ENCODE data around the gene CORO6.

The CORO6 gene

DNA sequence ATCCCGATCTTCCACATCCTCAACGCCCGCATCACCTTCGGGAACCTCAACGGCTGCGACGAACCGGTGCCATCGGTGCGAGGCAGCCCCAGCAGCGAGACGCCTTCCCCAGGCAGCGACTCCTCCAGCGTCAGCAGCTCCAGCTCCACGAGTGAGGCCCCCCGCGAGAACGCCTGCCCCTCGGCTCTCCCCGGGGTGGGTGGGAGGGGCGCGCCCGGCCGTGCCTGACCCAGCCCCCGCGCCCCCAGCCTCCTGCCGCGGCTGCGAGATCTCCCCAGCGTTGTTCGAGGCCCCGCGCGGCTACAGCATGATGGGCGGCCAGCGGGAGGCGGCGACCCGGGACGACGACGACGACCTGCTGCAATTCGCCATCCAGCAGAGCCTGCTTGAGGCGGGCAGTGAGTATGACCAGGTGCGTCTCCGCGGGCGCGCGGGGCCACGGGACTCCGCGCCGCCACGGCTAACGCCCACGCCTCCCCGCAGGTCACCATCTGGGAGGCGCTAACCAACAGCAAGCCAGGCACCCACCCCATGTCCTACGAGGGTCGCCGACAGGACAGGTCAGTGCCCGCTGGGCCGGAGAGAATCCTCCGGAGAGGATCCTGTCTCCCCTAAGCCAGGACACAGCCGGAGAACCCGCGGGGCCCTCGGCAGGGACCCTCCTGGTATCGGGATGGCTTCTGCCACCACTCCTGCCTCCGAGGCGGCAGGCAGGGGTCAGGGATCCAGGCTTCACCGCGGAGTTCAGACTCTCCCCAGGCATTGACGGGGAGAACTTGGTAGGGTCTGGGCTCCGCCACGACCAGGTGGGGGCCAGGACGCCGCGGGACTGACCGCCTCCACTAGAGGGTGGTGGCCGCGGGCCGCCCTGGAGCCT, 10.1 kb downstream of the CORO6 start:
- DNase-seq: no peak

DNA sequence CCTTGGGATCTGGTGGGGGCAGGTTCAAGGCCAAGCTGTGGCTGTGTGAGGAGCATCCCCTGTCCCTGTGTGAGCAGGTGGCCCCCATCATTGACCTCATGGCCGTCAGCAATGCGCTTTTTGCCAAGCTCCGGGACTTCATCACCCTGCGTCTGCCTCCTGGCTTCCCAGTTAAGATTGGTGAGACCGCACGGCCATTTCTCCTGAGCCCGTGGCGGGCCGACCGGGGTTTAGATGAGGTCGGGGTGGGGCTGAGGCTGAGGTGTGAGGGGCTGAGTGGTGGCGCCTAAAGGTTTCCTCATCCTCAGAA, 10.7 kb downstream of the CORO6 start:
- no peak for DNase-seq

DNA sequence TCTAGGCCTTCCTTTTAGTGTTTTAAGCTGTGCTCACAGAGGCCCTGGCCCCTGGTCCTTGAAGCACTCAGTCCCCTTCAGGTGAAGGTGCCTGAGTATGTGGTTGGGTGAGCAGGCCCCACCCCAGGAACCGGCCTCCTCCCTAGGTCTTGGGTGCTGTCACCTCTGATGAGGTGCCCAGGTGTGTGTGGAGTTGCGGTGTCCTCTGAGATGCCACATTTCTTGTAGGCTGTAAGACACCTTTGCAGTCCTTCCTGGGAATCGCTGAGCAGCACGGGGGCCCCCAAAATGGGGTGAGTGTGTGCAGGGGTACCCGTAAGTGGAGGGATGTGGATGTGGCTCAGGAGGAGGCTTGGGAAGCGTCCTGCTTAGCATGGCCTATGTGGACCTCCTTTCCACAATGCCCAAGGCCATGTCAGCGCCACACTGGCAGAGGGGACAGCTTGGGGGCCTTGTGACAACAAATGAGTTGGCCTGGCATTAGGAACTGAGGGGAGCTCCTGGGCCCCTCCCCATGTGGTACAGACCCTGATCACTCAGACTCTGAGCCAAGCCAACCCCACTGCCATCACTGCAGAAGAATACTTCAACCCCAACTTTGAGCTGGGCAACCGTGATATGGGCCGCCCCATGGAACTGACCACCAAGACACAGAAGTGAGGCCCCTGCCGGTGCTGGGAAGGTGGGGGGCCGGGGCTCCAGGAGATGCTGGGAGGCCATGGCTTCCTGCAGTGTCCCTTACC, 11.2 kb downstream of the CORO6 start:
- DNase-seq: no peak

DNA sequence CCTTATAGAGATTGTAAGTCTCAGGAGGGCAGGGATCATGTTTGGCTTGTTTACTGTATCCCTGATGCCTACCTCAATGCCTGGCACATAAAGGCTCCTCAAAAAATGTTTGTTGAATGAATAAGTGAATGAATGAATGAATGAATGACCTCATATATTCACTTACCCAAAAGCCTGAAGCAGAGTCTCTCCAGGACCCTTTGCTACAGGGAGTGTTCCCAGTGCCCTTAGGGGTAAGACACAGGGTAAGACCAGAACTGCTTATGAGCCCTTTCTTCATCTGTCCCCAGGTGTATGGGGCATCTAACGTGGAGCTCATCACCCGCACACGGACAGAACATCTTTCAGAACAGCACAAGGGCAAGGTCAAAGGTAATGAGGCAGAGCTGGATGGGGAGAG, 12.3 kb downstream of the CORO6 start:
- DNase-seq: no peak

DNA sequence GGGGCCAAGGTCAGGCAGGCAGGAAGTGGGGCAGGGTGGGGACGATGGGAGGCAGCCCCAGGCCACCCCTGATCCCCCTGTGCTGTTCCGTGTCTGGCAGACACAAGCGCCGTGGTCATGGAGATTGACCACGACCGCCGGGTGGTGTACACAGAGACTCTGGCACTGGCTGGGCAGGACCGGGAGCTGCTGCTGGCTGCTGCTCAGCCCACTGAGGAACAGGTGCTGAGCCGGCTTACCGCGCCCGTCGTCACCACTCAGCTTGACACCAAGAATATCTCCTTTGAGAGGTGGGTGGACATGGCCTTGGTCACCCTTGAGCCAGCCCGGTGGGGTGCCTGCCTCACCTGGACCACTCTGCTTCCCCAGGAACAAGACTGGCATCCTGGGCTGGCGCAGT, 13.7 kb downstream of the CORO6 start:
- no peak for DNase-seq

DNA sequence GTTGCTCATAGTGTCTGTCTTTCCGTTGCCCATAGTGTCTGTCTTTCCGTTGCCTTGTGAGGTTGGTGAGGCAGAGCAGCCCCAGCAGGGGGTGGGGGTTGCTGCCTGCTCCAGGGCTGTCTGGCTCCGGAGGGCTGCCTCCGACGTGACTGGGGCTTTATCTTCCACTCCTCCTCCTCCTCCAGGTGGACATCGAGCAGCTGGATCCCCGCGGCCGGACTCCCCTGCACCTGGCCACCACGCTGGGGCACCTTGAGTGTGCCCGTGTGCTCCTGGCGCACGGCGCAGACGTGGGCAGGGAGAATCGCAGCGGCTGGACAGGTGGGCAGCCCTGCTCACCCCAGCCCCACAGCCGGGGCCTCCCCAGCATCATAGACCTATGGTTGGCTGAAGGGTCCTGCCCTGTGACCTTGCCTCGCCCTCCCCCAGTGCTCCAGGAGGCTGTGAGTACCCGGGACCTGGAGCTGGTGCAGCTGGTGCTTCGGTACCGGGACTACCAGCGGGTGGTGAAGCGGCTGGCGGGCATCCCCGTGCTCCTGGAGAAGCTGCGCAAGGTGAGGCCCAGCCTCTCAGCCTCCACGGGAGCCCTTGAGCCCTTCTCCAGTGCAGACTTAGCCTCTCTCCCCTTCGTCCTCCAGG, 15.0 kb downstream of the CORO6 start:
- DNase-seq: no peak

DNA sequence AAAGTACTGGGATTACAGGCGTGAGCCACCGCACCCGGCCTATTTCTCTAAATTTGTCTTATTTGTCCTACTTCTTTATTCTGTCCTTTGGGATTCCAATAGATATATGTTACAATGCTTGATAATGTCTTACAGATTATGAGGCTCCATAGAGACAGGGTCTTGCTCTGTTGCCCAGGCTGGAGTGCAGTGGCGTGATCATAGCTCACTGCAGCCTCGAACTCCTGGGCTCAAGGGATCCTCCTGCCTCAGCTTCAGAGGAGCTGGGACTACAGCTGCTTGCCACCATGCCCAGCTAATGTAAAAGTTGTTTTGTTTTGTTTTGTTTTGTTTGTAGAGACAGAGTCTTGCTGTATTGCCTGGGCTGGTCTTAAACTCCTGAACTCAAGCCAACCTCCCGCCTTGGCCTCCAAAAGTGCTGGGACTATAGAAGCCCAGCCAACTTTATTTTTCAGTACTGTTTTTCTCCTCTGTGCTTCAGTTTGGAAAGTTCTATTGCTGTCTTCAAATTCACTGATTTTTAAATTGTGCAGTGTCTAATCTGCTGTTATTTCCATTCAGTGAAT, 19.5 kb downstream of the CORO6 start:
- DNase-seq: no peak

DNA sequence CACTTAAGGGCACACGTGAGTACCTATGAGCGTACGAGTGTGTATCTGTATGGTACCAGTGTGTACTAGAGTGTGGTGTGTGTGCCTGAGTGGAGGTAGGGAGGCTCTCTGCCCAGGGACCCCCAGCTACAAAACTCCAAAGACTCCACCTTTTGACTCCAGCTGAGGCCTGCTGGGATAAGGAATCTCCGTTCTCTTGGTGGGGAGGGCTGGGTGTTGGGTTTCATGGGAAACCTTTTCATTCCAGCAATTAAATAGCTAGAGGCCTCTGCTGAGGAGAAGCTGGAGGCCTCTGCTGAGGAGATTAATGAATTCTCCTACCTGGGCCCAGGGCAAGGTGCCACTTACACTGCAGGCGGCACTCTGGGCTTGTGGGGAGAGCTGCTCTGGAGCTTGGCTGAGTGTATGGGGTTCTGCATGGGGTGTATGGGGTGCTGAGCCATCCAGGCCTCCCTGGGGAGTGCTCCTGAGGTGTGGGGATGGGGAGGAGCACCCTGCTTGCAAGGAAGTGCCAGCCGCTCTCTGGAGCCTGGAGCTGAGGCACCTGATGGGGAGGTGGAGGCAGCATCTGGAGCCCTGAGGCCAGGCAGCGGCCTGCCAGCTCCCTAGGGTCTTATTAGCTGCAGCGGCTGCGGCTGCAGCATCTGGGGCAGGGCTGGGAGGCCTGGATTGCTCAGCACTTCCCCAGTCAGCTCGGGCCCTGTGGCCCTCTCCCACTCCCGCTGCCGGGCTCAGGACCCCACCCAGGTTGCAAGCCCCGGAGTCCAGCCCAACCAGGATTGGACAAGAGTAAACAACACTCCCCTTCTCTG, 25.1 kb downstream of the CORO6 start:
- no peak for DNase-seq

DNA sequence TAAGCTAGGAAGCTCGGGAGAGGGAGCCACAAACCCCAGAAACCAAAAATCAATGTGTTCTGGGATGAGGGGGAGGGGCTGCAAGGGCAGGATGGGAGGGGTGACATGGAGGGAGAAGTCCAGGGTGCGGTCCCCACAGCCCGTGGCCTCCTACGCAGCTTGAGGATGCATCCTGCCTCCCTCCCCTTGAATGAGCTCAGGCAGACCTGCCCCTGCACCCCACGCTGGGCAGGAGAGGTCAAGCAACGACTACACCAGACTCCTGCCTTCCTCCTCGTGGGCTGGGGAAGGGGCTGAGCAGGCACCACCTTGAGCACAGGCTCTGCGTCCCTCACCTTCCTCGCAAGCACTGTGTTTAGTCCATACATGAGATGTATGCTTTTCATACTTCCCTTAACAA, 25.9 kb downstream of the CORO6 start:
- DNase-seq: no peak

DNA sequence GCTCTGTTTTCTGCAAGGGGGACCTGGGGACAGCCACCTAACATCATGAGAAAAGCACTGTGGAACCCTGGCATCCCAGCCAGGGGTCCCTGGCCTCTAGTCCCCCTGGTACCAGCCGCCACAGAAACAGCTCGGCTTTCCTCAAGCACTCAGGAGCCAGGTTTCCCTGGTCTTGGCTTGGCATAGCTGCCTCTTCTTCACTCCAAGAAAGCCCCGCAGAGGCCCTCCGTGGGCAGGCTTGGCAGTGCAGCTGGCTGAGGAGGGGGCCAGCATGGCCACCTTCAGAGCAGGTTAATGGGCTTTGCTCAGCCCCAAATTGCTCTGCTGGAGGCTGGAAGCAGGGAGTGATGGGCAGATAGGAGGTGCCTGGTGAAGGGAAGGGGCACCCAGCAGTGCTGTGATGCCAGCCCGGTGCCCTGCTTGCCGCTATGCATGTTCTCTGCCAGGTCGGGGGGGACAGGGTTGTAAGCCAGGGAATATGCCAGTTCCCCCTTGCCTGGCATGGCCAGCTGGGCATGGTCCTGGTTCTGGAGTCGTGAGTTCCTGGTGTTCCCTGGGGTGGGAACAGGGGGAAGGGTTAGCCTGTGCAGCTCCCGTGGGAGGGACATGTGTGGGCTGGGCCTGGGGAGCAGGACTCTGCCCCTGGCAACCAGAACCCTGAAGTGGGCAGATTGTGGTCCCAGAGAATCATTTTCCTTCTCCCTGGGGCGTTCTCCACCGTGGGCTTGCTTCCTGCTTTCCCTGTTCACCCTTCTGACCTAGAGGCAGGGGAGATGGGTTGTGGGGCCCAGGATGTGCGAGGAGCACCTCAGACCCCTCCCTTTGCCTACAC, 26.6 kb downstream of the CORO6 start:
- no peak for DNase-seq

DNA sequence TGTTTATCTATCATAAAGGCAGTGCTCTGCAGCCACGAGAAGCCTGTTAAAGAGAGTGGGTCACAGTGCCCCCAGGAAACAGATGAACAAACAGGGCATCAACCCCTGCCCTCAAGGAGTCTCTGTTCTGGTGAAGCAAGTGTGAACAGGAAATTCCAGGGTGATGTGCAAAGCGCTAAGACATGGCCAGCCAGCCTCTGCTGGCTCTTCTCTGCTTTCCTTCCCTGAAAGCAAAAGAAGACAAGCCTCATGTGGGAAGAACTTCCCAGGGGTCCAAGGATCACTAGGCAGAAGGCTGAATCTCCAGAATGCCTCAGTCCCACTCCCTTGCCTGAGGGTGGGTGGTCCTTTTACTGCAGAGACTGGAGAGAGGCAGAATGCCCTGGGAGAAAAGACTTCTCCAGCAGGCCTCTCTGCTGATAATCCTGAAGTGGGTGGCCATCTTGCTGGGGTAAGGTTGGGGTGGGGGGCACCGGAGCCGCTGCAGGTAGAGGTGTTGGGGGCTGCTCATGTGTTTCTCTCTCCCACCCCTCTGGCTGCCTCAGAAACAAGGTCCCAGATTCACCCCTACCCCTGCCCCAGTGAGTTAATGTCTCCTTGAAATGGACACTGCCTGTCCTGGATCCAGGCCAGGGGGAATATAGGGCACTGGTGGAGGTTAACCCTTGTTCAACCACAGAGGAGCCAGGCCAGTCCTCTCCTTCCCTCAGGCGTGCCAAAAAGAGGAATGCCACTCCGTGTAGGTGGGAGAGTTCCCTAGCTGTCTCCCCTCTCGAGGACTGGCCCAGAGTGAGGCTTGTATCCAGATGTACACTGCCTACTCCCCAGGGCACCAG, 27.4 kb downstream of the CORO6 start:
- no peak for DNase-seq

DNA sequence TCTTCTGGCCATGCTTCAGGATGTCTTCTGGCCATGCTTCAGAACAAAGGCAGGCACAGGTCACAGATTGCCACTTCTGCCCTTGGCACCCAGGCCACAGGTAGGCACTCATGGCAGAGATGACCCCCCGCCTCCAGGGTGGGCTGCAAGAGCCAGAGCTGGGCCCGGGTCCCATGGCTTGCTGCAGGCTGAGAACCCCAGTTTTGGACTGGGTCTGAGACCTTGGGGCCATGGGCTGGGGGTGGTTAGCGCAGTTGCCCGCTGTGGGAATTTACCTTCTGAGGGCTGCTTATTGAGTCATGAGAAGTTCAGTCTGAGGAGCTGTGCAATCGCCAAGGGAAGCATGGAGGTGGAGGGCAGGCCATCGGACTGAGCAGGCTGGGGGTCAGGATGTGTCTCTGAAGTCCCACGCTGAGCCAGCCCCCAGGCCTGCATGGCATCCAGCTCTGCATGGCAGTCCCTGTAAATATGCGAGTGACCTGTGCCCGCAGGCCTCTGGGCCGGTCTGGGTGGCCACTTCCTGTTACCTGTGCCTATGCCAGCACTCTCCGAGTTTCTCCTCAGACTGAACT, 28.1 kb downstream of the CORO6 start:
- DNase-seq: no peak

DNA sequence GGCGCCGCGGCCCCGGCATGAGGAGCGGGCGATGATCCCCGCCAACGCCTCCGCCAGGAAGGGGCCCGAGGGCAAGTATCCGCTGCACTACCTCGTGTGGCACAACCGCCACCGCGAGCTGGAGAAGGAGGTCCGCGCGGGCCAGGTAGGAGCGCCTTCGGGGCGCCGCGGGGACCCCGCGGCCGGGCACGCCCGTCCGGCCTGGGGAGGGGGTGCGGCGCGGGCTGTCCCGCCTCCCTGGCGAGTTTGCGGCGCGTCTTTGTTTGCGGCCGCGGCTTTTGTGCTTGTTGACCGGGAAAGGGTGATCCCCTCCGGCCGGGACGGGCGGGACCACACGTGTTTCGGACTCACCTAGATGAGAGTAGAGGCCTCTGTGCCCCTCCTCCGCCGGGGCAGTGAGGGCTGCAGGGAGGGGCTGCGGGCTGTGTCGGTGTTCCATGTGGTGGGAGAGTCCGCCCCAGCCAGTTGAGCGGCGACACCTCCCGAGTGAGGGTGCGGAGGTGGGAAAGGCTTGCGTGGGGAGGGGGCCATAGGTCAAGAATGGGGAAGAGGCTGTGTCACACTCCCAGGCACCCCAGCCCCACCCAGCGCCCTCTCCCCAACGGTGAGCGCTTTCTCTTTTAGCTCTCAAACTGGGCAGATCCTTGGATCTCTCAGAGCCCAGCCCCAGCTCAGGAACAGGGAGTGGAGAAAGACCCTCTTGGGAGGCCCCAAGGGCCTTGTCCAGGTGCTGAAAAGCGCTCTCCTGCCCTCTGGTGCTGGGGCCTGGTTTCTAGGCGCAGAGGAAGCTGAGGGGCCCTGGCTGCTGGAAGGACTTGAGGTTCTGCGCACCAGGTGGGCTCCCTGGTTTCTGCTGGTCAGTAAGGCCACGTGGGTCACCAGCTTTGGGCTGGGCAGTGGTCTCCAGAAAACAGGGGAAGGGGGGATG, 28.9 kb downstream of the CORO6 start:
- DNase-seq: peak; percentile 44

DNA sequence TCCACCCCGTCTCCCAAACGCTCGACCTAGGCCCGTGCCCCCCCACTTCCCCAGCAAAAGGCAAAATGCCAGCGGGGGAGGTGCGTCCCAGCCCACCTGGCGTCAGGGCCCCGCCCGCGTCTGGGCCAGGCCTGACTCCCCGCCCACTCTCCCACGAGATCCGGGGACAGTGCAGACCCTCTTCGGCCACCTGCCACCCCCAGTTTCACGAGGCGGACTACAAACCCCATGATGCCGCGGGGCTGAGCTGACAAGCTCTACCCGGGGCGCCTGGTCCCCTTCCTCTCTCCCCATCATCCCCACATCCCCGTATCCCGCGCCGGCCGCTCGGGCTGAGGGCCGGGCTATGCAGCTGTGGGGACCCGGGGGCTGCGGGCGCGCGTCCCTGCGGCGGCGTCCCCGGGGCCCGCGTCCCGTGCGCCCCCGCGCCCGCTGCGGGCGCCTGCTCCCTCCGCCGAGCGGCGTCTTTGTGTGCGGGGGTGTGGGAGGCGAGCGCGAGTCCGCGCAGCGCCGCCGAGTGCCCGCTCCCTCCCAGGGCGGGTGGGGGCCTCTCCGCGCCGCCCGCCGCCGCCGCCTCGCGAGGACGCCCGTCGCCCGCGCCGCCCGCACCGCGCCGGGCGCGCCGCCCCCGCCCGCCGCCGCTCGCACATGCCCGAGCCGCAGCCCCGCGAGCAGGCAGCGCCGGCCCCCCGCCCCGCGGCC, 29.7 kb downstream of the CORO6 start, which contains the start of gene ANKRD13B:
Gene ANKRD13B (plus strand): TSS at position 283 of the 702 bp plus-strand sequence. CDS start 490 bp downstream, outside the sequence.
- DNase-seq: peak; percentile 54

DNA sequence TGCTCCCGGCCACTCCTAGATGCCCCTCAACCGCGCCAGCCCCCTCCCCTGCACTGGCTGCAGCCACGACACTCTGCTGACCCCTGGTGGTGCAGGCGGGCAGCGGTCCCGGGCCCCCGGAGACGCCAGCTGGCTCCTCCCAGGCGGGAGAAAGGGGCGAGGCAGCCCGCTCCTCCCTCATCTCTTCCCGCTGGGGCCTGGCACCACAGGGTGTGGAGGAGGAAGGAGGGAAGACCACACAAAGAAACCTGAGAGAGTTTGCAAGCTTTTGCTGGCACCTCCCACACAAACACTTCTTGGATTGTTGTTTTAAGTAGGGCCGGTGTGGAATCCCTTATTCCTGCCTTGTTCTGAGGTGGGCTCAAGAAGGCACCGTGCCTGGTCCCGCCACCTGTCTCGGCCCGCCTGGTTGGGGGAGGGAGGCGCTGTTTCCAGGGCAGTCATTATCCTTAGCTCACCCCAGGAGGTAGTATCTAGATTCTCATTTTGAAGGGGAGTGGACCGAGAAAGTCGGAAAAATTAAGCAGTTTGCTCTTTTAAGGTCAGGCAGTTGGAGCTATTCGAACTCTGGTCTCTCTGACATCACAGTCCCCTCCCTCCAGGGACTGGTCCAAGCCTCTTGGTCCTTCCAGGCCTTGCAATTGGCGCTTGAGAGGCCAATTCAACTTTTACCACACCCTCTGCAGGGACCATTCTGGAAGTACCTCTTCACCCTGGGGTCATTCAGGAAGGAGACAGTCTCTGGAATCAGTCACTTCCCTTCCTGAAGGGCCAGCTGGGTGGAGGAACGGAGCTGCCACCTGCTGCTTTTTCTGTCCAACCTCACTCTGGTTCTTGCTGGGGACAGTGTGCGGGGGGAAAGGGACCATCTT, 30.7 kb downstream of the CORO6 start:
- DNase-seq: peak; percentile 84

DNA sequence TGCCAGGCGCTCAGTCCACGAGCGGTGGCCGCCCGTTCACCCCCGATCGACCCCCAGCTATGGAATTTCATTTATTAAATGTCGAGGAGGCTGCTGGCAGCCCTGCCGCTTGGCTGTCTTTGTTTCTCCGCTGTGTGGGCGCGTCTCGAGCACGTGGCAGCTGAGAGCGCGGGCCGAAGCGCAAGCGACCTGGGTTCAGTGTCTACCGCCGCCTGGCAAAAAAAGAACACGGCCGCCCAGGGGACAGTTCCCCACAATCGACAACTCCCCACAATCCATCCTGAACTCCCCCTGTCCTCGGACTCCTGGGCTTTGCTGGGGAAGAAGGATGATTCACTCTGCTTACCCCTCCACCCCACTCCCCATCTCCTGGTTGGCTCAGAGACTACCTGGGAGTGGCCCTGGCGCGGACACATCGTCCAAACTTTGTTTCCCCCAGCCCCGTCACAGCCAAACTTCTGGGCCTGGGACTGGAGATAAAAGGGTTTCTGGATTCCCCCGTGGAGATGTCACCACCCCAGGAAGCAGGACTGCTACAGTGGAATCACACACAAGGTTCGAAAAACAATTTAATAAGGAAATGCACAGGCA, 31.5 kb downstream of the CORO6 start:
- peak; percentile 44 for DNase-seq
